ENCODE measurements around the gene FOXN1.

The FOXN1 gene

DNA sequence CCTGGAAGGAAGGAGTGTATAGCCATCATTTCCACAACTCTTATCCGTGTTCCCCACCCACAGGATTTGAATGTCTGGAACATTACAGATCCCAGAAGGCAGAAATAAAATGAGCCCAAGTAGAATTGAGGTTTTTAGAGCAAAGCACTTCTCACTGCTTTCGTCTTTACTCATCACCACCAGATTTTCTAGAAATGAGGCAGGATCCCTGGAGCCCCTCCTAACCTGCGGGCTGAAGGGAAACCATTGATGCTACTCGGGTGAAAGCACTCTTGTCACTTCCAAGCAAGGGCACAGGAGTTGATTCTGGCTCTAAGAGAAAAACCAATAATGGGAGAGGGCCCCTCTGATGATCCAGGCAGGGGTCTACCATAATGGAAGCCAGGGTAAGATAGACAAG is 73.4 kb downstream of the FOXN1 start:
- TF ChIP-seq ZNF274 (IDR thresholded peaks at IDR 0.05; ENCODE audit: low read depth, low read length) = no peak
- H3K4me3 ChIP-seq (ENCODE audit: low read length) = no peak overlapping the region

- TF ChIP-seq ZNF274 (IDR thresholded peaks at IDR 0.05; ENCODE audit: low read depth, low read length) = no peak
Observed at GRCh38 chr17:28580959-28581358, 74.8 kb downstream of the FOXN1 start.

DNA sequence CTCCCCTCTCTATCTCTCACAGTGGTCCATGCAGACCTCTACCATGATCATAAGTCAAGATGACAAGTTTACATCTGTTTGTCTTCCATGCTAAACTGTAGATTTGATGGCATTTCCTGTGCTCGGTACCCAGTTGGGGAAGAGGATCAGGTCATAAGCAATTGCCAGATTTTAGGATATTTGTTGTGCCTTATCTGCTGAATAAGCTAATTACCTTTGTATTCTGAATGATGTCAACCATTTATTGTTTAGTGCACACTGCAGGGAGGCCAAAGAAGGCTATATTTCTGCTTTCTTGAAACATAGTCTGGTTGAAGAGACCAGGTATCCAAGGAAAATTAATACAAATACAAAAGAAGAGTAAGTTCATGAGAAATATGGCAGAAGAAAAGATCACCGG is 76.4 kb downstream of the FOXN1 start:
- H3K4me3 ChIP-seq (ENCODE audit: low read length) = no peak overlapping the region
- TF ChIP-seq ZNF274 (IDR thresholded peaks at IDR 0.05; ENCODE audit: low read depth, low read length) = no peak

More at GRCh38 chr17:28580959-28581358, 74.8 kb downstream of the FOXN1 start:
- no peak overlapping the region for H3K4me3 ChIP-seq (ENCODE audit: low read length)

GRCh38 chr17:28584434-28584833 is 78.3 kb downstream of the FOXN1 start:
- H3K4me3 ChIP-seq (ENCODE audit: low read length) = no peak overlapping the region
- TF ChIP-seq ZNF274 (IDR thresholded peaks at IDR 0.05; ENCODE audit: low read depth, low read length) = no peak

DNA sequence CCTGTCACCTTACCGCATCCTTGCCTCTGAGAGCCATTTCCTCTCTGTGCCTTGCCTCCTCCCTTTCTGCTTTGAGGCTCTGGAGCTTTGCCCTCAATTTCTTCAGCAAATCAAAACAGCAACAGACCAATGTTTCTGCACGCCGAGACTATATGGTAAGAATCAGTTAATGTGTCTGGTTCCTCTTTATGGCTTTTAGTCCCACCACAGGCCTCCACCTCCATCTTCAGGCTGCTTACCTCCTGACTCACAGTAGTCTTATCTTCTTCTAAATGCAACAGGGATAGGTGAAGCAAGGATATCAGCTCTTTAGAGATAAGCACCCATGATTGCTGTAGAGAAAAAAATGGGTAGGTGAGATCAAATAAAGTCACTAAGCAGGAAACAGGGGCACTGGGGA is 79.7 kb downstream of the FOXN1 start:
- no peak for TF ChIP-seq ZNF274 (IDR thresholded peaks at IDR 0.05; ENCODE audit: low read depth, low read length)
- H3K4me3 ChIP-seq (ENCODE audit: low read length) = no peak overlapping the region
